Measurements from ENCODE around the gene WDR86.
A peak's percentile ranks its signal among the peaks of the same experiment; 100 is the strongest.

Gene WDR86

GRCh38 chr7:151439855-151440798, 30.3 kb upstream of the WDR86 start, which contains the start of gene CRYGN:
TSS of gene CRYGN (minus strand) at chr7:151440141. CDS start at chr7:151439917, 224 bp downstream.
- Histone ChIP-seq H3K4me3 (ENCODE audit: extremely low read depth, insufficient read depth, low read length, poor library complexity, severe bottlenecking) (peak within 1 kb of the TSS; percentile 40), H3K36me3 (ENCODE audit: control insufficient read depth, insufficient read depth, low read length) (no peaks in the 10 kb centered on the region), H3K9me3 (ENCODE audit: control insufficient read depth, low read length) (peaks cover 4% of the 10 kb centered on the region), H3K4me1 (ENCODE audit: control insufficient read depth, insufficient read depth, low read length, poor library complexity, severe bottlenecking) (peaks cover 33% of the 10 kb centered on the region), H3K27ac (ENCODE audit: low read depth, low read length, severe bottlenecking) (no peak within 1 kb of the TSS)
- WGBS, 2 experiments (ENCODE audit: insufficient coverage in 2 of 2) = 7 to 10% methylated on average over 31 to 44 of the region's 51 CpGs

DNA sequence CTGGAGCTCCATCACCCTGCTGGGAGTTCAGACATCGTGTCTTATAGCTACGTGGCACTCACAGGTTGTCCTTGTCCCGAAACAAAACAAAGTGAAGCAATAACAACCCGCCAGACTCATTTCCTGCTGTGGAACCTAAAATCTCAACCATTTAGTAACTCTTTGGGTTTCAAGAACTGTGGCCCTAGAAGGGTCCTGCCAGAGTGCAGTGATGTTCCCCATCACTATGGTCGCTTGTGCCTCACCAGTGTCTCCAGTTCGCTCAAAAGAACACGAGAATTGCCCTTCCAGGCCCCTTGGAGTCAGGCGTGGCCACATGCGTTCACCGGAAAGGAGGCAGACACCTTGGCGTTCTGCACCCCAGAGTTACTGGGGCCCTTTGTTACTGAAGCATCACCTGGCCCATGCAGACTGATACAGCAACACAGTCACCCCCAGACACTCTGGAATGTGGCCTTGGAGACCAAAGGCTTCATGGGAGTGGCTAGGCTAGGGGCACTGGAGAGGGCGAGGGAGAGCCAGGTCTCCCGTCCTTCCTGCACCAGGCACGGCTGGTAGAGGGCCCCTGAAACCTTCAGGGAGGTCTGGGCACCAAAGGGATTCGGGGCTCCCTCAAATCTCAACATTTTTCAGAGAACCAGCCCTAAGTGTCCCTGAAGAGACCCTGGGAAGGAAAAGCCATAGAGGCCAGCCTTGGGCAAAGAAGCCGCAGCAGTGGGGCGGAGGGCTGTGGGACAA, 29.2 kb upstream of the WDR86 start:
- Histone ChIP-seq H3K4me3 (ENCODE audit: extremely low read depth, insufficient read depth, low read length, poor library complexity, severe bottlenecking) (no peak overlapping the region), H3K36me3 (ENCODE audit: control insufficient read depth, insufficient read depth, low read length) (no peaks in the 10 kb centered on the region), H3K9me3 (ENCODE audit: control insufficient read depth, low read length) (peaks cover 4% of the 10 kb centered on the region), H3K27ac (ENCODE audit: low read depth, low read length, severe bottlenecking) (no peak overlapping the region), H3K4me1 (ENCODE audit: control insufficient read depth, insufficient read depth, low read length, poor library complexity, severe bottlenecking) (peaks cover 33% of the 10 kb centered on the region)
- 96 to 97% methylated on average over 14 to 15 of the region's 17 CpGs for WGBS, 2 experiments (ENCODE audit: insufficient coverage in 2 of 2)

DNA sequence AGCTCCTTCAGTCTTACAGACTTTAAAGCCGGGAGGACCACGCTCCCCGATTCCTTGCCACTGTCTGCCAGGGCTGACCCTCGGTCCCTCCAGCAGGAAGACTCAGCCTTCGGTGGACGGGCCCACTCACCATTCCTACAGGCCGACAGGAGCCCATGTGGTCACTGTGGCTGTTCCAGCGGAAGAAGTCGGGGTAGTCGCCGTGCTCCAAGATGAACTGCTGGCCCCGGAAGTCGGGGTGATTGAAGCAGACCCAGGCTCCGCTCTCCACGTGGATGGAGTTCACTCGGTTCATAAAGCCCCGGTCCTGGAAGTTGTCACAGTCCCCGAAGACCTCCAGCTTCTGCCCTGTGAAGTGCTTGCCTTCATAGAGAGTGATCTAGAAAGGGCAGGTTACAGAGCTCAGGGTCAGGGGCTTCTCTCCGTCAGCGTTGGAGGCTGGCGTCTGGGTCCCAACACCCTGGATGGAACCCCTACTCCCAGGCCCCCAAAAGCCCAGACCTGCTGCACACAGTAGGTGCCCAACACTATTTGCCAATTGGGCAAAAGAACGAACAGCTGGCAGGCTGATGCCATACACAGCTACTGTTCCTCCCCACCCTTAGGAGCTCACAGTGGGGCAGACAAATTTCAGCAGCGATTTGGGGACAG, 28.2 kb upstream of the WDR86 start:
- H3K4me1 ChIP-seq (ENCODE audit: control insufficient read depth, insufficient read depth, low read length, poor library complexity, severe bottlenecking) = peaks cover 33% of the 10 kb centered on the region
- WGBS, 2 experiments (ENCODE audit: insufficient coverage in 2 of 2) = 89% methylated on average over 20 to 23 of the region's 23 CpGs
- H3K27ac ChIP-seq (ENCODE audit: low read depth, low read length, severe bottlenecking) = no peak overlapping the region
- H3K36me3 ChIP-seq (ENCODE audit: control insufficient read depth, insufficient read depth, low read length) = no peaks in the 10 kb centered on the region
- H3K9me3 ChIP-seq (ENCODE audit: control insufficient read depth, low read length) = peaks cover 4% of the 10 kb centered on the region
- H3K4me3 ChIP-seq (ENCODE audit: extremely low read depth, insufficient read depth, low read length, poor library complexity, severe bottlenecking) = no peak overlapping the region

- Histone ChIP-seq H3K27ac (ENCODE audit: low read depth, low read length, severe bottlenecking) (no peak overlapping the region), H3K36me3 (ENCODE audit: control insufficient read depth, insufficient read depth, low read length) (no peaks in the 10 kb centered on the region), H3K4me1 (ENCODE audit: control insufficient read depth, insufficient read depth, low read length, poor library complexity, severe bottlenecking) (peaks cover 33% of the 10 kb centered on the region), H3K4me3 (ENCODE audit: extremely low read depth, insufficient read depth, low read length, poor library complexity, severe bottlenecking) (no peak overlapping the region), H3K9me3 (ENCODE audit: control insufficient read depth, low read length) (peaks cover 4% of the 10 kb centered on the region)
- 91 to 97% methylated on average over 13 of the region's 13 CpGs for WGBS, 2 experiments (ENCODE audit: insufficient coverage in 2 of 2)
Observed at GRCh38 chr7:151437159-151437553, 27.3 kb upstream of the WDR86 start.

DNA sequence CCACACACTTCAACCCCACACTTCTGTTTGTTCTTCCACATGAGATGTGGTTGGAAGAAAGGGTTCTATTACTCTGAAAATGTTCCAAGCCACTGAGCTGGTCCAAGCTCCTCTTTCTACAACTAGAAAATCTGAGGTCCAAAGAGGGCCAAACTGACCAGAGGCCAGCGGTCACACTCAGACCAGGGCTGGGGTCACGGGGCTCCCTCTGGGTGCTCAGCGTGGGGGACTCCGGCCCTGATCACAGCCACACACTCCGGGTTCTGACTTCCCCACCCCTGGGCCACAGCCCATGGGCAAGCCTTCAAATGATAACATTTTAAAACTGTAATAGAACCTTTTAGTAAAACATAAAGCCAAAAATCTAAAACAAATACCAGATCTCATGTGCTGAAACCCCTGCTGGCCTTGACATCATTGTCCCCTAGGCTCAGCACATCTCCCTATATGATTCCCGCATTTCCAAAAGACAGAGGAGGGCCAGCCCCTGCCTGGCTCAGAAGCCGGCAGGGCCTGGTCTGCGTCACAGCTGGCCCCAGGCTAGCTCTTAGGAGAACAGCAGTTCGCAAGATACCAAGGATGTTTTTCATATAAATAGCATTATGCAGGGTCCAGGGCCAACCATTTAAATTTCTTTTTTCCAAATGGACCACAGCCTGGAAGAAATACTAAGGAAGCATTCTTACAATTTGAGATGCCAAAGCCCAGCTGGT, 26.8 kb upstream of the WDR86 start:
- peaks cover 4% of the 10 kb centered on the region for H3K9me3 ChIP-seq (ENCODE audit: control insufficient read depth, low read length)
- WGBS, 2 experiments (ENCODE audit: insufficient coverage in 2 of 2) = 74 to 84% methylated on average over 8 to 9 of the region's 9 CpGs
- H3K4me1 ChIP-seq (ENCODE audit: control insufficient read depth, insufficient read depth, low read length, poor library complexity, severe bottlenecking) = peaks cover 33% of the 10 kb centered on the region
- no peak overlapping the region for H3K4me3 ChIP-seq (ENCODE audit: extremely low read depth, insufficient read depth, low read length, poor library complexity, severe bottlenecking)
- no peaks in the 10 kb centered on the region for H3K36me3 ChIP-seq (ENCODE audit: control insufficient read depth, insufficient read depth, low read length)
- H3K27ac ChIP-seq (ENCODE audit: low read depth, low read length, severe bottlenecking) = peak overlapping the region; percentile 29

- H3K36me3 ChIP-seq (ENCODE audit: control insufficient read depth, insufficient read depth, low read length) = no peaks in the 10 kb centered on the region
- peaks cover 4% of the 10 kb centered on the region for H3K9me3 ChIP-seq (ENCODE audit: control insufficient read depth, low read length)
- WGBS, 2 experiments (ENCODE audit: insufficient coverage in 2 of 2) = 94 to 95% methylated on average over 9 to 13 of the region's 15 CpGs
- no peak overlapping the region for H3K4me3 ChIP-seq (ENCODE audit: extremely low read depth, insufficient read depth, low read length, poor library complexity, severe bottlenecking)
- peaks cover 26% of the 10 kb centered on the region for H3K4me1 ChIP-seq (ENCODE audit: control insufficient read depth, insufficient read depth, low read length, poor library complexity, severe bottlenecking)
- H3K27ac ChIP-seq (ENCODE audit: low read depth, low read length, severe bottlenecking) = no peak overlapping the region
Observed at GRCh38 chr7:151435971-151436370, 26.1 kb upstream of the WDR86 start.

DNA sequence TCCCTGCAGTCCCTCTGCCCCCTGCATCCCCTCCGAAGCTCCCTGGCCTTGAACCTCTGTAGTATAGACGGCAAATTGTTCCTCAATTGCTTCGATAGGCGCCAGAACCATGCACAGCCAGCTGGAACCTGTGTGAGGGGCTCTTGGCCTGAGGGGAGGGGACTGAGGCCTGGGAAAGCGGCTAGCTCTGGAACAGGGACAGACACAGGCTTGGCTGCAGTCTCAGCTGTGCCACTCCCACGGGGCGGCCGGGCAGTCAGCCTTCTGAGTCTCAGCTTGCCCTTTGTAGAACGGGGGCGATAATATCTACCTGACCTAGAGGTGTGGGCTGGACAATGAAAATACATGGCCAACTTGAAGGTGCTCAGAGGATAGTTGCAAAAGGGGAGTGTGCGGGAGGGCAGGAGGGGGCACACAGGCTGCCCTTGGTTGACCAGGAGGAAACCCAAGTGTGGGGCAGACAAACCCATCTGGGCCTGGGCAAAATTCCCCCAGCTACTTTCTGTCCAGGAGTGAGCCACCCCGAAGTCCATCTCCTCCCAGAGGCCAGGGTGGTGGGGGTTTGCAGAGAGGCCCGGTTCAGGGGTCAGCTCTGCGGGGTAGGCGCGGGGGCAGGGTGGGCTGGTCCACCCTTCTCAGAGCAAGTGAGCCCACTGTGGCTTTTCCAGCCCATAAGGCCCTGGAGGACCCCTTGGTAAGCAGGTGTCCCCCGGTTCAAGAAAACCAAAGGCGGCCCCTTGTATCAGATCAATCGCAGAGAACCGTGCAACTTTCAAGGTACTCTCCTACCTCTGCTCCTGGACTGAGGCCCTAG, 25.5 kb upstream of the WDR86 start:
- peaks cover 20% of the 10 kb centered on the region for H3K4me1 ChIP-seq (ENCODE audit: control insufficient read depth, insufficient read depth, low read length, poor library complexity, severe bottlenecking)
- H3K4me3 ChIP-seq (ENCODE audit: extremely low read depth, insufficient read depth, low read length, poor library complexity, severe bottlenecking) = no peak overlapping the region
- WGBS, 2 experiments (ENCODE audit: insufficient coverage in 2 of 2) = 92 to 98% methylated on average over 12 to 17 of the region's 20 CpGs
- H3K9me3 ChIP-seq (ENCODE audit: control insufficient read depth, low read length) = peaks cover 4% of the 10 kb centered on the region
- no peak overlapping the region for H3K27ac ChIP-seq (ENCODE audit: low read depth, low read length, severe bottlenecking)
- H3K36me3 ChIP-seq (ENCODE audit: control insufficient read depth, insufficient read depth, low read length) = no peaks in the 10 kb centered on the region

- H3K36me3 ChIP-seq (ENCODE audit: control insufficient read depth, insufficient read depth, low read length) = no peaks in the 10 kb centered on the region
- H3K27ac ChIP-seq (ENCODE audit: low read depth, low read length, severe bottlenecking) = no peak overlapping the region
- peaks cover 20% of the 10 kb centered on the region for H3K4me1 ChIP-seq (ENCODE audit: control insufficient read depth, insufficient read depth, low read length, poor library complexity, severe bottlenecking)
- H3K9me3 ChIP-seq (ENCODE audit: control insufficient read depth, low read length) = peaks cover 4% of the 10 kb centered on the region
- WGBS, 2 experiments (ENCODE audit: insufficient coverage in 2 of 2) = 88 to 100% methylated on average over 3 of the region's 4 CpGs
- no peak overlapping the region for H3K4me3 ChIP-seq (ENCODE audit: extremely low read depth, insufficient read depth, low read length, poor library complexity, severe bottlenecking)
Observed at GRCh38 chr7:151434549-151434948, 24.7 kb upstream of the WDR86 start.

GRCh38 chr7:151433721-151434400, 24.0 kb upstream of the WDR86 start:
- H3K27ac ChIP-seq (ENCODE audit: low read depth, low read length, severe bottlenecking) = no peak overlapping the region
- no peak overlapping the region for H3K4me3 ChIP-seq (ENCODE audit: extremely low read depth, insufficient read depth, low read length, poor library complexity, severe bottlenecking)
- H3K36me3 ChIP-seq (ENCODE audit: control insufficient read depth, insufficient read depth, low read length) = no peaks in the 10 kb centered on the region
- H3K4me1 ChIP-seq (ENCODE audit: control insufficient read depth, insufficient read depth, low read length, poor library complexity, severe bottlenecking) = peaks cover 24% of the 10 kb centered on the region
- H3K9me3 ChIP-seq (ENCODE audit: control insufficient read depth, low read length) = peaks cover under 1% of the 10 kb centered on the region
- 93 to 95% methylated on average over 11 to 14 of the region's 15 CpGs for WGBS, 2 experiments (ENCODE audit: insufficient coverage in 2 of 2)
